PC-9 (cell line): ENCODE measurements around the gene MLST8.

Experiments
- CTCF ChIP-seq: fragments of 200-600 bp; sonication (generic); conservative IDR thresholded peaks from 2 replicates; pipeline ENCODE4 v1.6.1; 2017; ENCODE audit warnings: mixed run types, antibody characterized with exemption, mild to moderate bottlenecking, moderate library complexity
- EZH2 ChIP-seq: fragments of 200-600 bp; sonication (generic); IDR thresholded peaks from 2 replicates; pipeline ENCODE4 v1.8.0; 2017; ENCODE audit warnings: antibody characterized with exemption, low read depth

DNA sequence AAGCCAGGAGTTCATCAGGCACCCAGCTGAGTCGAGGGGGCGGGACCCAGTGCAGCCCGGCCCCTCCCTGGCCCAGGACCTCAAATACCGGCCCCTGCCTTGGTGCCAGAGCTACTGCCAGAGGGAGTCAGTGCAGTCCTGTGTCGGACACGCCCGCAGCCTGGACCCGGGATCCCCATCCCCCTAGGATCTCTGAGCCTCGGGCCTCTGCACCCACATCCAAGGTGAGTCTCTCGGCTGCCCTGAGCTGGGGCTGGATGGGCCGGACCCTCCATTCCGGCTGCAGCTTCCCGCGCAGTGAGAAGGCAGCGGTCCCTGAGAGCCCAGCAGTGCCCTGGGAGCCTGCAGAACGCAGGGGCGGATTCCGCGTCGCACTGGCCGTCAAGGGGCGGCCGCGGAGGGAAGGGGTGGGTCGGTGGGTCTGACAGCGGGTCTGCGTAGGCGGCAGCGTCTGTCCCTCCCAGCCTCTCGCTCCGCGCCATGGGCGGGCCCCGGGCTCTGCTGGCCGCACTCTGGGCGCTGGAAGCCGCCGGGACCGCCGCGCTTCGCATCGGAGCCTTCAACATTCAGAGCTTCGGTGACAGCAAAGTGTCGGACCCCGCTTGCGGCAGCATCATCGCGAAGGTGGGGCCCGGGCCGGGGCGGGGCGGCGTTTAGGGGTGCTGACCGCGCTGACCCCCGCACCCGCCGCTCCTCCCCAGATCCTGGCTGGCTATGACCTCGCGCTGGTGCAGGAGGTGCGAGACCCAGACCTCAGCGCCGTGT is 31.3 kb downstream of the MLST8 start, which contains the start of gene DNASE1L2:
- TF ChIP-seq CTCF (no peak), EZH2 (no peak)
